Measurements from ENCODE around the gene LRPAP1. TPM values are rescaled to one million over a fixed set of nuclear protein-coding genes. Genes with fewer than 3 reads are reported as not detected.
"Not testable (repeated sequence)": the region's sequence is repeated elsewhere in the genome, so short reads cannot be mapped to it uniquely, and the experiment has no call there.

The LRPAP1 gene
- total and polyA plus RNA-seq, 2 donors (not counting 1 experiment from before 2014, with no cell fraction given), result 64.6 to 86.8 TPM

- H3K27me3 ChIP-seq (replicated peaks in 1 of 4; ENCODE audit: control extremely low read depth in 1 of 4, control insufficient read depth in 3 of 4, insufficient read depth in 4 of 4, low read length in 3 of 4); H3K9me3 Mint-ChIP-seq (ENCODE audit: insufficient read depth); H3K27ac ChIP-seq (ENCODE audit: low read length in 2 of 2); H3K9me3 ChIP-seq (ENCODE audit: control extremely low read depth in 1 of 3, control insufficient read depth in 2 of 3, insufficient read depth in 1 of 3, low read length in 2 of 3); H4K20me1 ChIP-seq (ENCODE audit: control insufficient read depth, insufficient read depth, low read length, poor library complexity, severe bottlenecking); H3K36me3 ChIP-seq (replicated peaks in 1 of 2; ENCODE audit: control extremely low read depth in 1 of 2, control insufficient read depth in 1 of 2, extremely low read depth in 1 of 2, insufficient read depth in 2 of 2, low read length in 1 of 2); H3K27ac Mint-ChIP-seq; H3K4me1 ChIP-seq (ENCODE audit: control insufficient read depth in 2 of 2, insufficient read depth in 2 of 2, low read length in 2 of 2); H2AFZ ChIP-seq (ENCODE audit: insufficient read depth, low read depth, low read length, poor library complexity, severe bottlenecking); DNase-seq; POLR2A ChIA-PET; H3K4me1 Mint-ChIP-seq; CTCF ChIA-PET; H3K4me2 ChIP-seq (replicated peaks; ENCODE audit: low read depth, low read length, poor library complexity, severe bottlenecking); ATAC-seq (ENCODE audit: low read depth); H3K79me2 ChIP-seq (ENCODE audit: control insufficient read depth, insufficient read depth, low read length); H3K9ac ChIP-seq (ENCODE audit: low read length); intact Hi-C loops (cut with micrococcal nuclease); H3K4me3 Mint-ChIP-seq; H3K4me3 ChIP-seq (ENCODE audit: control extremely low read depth in 1 of 5, extremely low read depth in 1 of 5, insufficient read depth in 1 of 5, low read depth in 2 of 5, low read length in 4 of 5): not testable (repeated sequence)
- 82% methylated on average over 16 of the region's 19 CpGs for WGBS (ENCODE audit: insufficient coverage)
- H3K27me3 Mint-ChIP-seq, result peaks cover 11% of the 10 kb centered on the region
Measured at GRCh38 chr4:3575426-3576369, 43.5 kb upstream of the LRPAP1 start.

- POLR2A ChIA-PET; H3K36me3 ChIP-seq (replicated peaks in 1 of 2; ENCODE audit: control extremely low read depth in 1 of 2, control insufficient read depth in 1 of 2, extremely low read depth in 1 of 2, insufficient read depth in 2 of 2, low read length in 1 of 2); ATAC-seq (ENCODE audit: low read depth); H3K27ac Mint-ChIP-seq; H3K4me3 Mint-ChIP-seq; H3K9me3 Mint-ChIP-seq (ENCODE audit: insufficient read depth); H3K27ac ChIP-seq (ENCODE audit: low read length in 2 of 2); H3K9me3 ChIP-seq (ENCODE audit: control extremely low read depth in 1 of 3, control insufficient read depth in 2 of 3, insufficient read depth in 1 of 3, low read length in 2 of 3); DNase-seq; H4K20me1 ChIP-seq (ENCODE audit: control insufficient read depth, insufficient read depth, low read length, poor library complexity, severe bottlenecking); H3K4me1 Mint-ChIP-seq; H3K4me1 ChIP-seq (ENCODE audit: control insufficient read depth in 2 of 2, insufficient read depth in 2 of 2, low read length in 2 of 2); H2AFZ ChIP-seq (ENCODE audit: insufficient read depth, low read depth, low read length, poor library complexity, severe bottlenecking); H3K4me2 ChIP-seq (replicated peaks; ENCODE audit: low read depth, low read length, poor library complexity, severe bottlenecking); H3K9ac ChIP-seq (ENCODE audit: low read length); H3K4me3 ChIP-seq (ENCODE audit: control extremely low read depth in 1 of 5, extremely low read depth in 1 of 5, insufficient read depth in 1 of 5, low read depth in 2 of 5, low read length in 4 of 5); H3K79me2 ChIP-seq (ENCODE audit: control insufficient read depth, insufficient read depth, low read length); CTCF ChIA-PET; H3K27me3 ChIP-seq (replicated peaks in 1 of 4; ENCODE audit: control extremely low read depth in 1 of 4, control insufficient read depth in 3 of 4, insufficient read depth in 4 of 4, low read length in 3 of 4); intact Hi-C loops (cut with micrococcal nuclease): not testable (repeated sequence)
- H3K27me3 Mint-ChIP-seq, result peaks cover 11% of the 10 kb centered on the region
- WGBS (ENCODE audit: insufficient coverage), result 85% methylated on average over 6 of the region's 9 CpGs
Measured at GRCh38 chr4:3574865-3575264, 42.6 kb upstream of the LRPAP1 start.

- H3K27ac ChIP-seq (ENCODE audit: low read length in 2 of 2); H3K9me3 ChIP-seq (ENCODE audit: control extremely low read depth in 1 of 3, control insufficient read depth in 2 of 3, insufficient read depth in 1 of 3, low read length in 2 of 3); CTCF ChIA-PET; H3K79me2 ChIP-seq (ENCODE audit: control insufficient read depth, insufficient read depth, low read length); intact Hi-C loops (cut with micrococcal nuclease); POLR2A ChIA-PET; H3K27ac Mint-ChIP-seq; H3K4me1 Mint-ChIP-seq; H4K20me1 ChIP-seq (ENCODE audit: control insufficient read depth, insufficient read depth, low read length, poor library complexity, severe bottlenecking); H3K4me3 Mint-ChIP-seq; ATAC-seq (ENCODE audit: low read depth); H3K4me2 ChIP-seq (replicated peaks; ENCODE audit: low read depth, low read length, poor library complexity, severe bottlenecking); H3K4me3 ChIP-seq (ENCODE audit: control extremely low read depth in 1 of 5, extremely low read depth in 1 of 5, insufficient read depth in 1 of 5, low read depth in 2 of 5, low read length in 4 of 5); H3K4me1 ChIP-seq (ENCODE audit: control insufficient read depth in 2 of 2, insufficient read depth in 2 of 2, low read length in 2 of 2); H2AFZ ChIP-seq (ENCODE audit: insufficient read depth, low read depth, low read length, poor library complexity, severe bottlenecking); DNase-seq; H3K9ac ChIP-seq (ENCODE audit: low read length); H3K9me3 Mint-ChIP-seq (ENCODE audit: insufficient read depth); H3K36me3 ChIP-seq (replicated peaks in 1 of 2; ENCODE audit: control extremely low read depth in 1 of 2, control insufficient read depth in 1 of 2, extremely low read depth in 1 of 2, insufficient read depth in 2 of 2, low read length in 1 of 2); H3K27me3 ChIP-seq (replicated peaks in 1 of 4; ENCODE audit: control extremely low read depth in 1 of 4, control insufficient read depth in 3 of 4, insufficient read depth in 4 of 4, low read length in 3 of 4): not testable (repeated sequence)
- 93% methylated on average over 15 of the region's 20 CpGs for WGBS (ENCODE audit: insufficient coverage)
- H3K27me3 Mint-ChIP-seq, result peaks cover 11% of the 10 kb centered on the region
Measured at GRCh38 chr4:3574346-3574745, 42.1 kb upstream of the LRPAP1 start.
